IMR-90 (cell line): ENCODE data around the gene ARMC8.

Experiments
- CTCF ChIP-seq: conservative IDR thresholded peaks from 2 replicates; pipeline ENCODE4 v1.5.1; 2012; ENCODE audit warnings: mild to moderate bottlenecking, low read depth, low read length, improper control_type of control experiment
- MAZ ChIP-seq: IDR thresholded peaks from 2 replicates; pipeline ENCODE4 v1.6.1; 2012; ENCODE audit warnings: low read depth, mild to moderate bottlenecking, low read length, improper control_type of control experiment, moderate library complexity, borderline replicate concordance
- POLR2A ChIP-seq: IDR thresholded peaks from 2 replicates; pipeline ENCODE4 v1.6.1; 2012; ENCODE audit warnings: mild to moderate bottlenecking, low read depth, low read length
- RAD21 ChIP-seq: IDR thresholded peaks from 2 replicates; pipeline ENCODE4 v1.6.1; 2012; ENCODE audit warnings: low read length, improper control_type of control experiment

GRCh38 chr3:138187296-138188012 lies at the start of gene ARMC8:
- 0 out of 2 replicates have a peak, but pooled peaks have one; percentile 31 for TF ChIP-seq POLR2A
- TF ChIP-seq RAD21 = no peak
- TF ChIP-seq CTCF = no peak
- no peak for TF ChIP-seq MAZ
